H1 (cell line): ENCODE measurements around the gene DNTTIP2. TPM values are rescaled to one million over a fixed set of nuclear protein-coding genes. Genes with fewer than 3 reads are reported as not detected.

ENCODE experiments used
- CHD7 ChIP-seq: fragments of 300-600 bp; sonication (generic); IDR thresholded peaks from 2 replicates; pipeline ENCODE4 v1.7.1; 2012; ENCODE audit warnings: low read length, moderate library complexity, mild to moderate bottlenecking, inconsistent platforms; ENCODE audit not compliant: insufficient replicate concordance
- CREB1 ChIP-seq: IDR thresholded peaks from 2 replicates; pipeline ENCODE4 v1.6.1; 2012; ENCODE audit warnings: inconsistent platforms
- KDM5A ChIP-seq: fragments of 200-600 bp; IDR thresholded peaks from 2 replicates; pipeline ENCODE4 v1.7.1; 2012; ENCODE audit warnings: mild to moderate bottlenecking, low read length, inconsistent platforms, mixed read lengths
- MAFK ChIP-seq: IDR thresholded peaks from 2 replicates; pipeline ENCODE4 v1.6.1; 2012; ENCODE audit warnings: low read depth, mild to moderate bottlenecking, improper control_type of control experiment, low read length
- NANOG ChIP-seq: IDR thresholded peaks from 2 replicates; pipeline ENCODE4 v1.6.1; 2011; ENCODE audit warnings: low read length, low read depth, mild to moderate bottlenecking, inconsistent platforms; ENCODE audit not compliant: insufficient read depth, poor library complexity, severe bottlenecking
- RXRA ChIP-seq: IDR thresholded peaks from 2 replicates; pipeline ENCODE4 v1.6.1; 2011; ENCODE audit warnings: low read depth, mild to moderate bottlenecking, low read length, moderate library complexity; ENCODE audit not compliant: insufficient read depth
- polyA plus RNA-seq, 7 experiments: library from polyadenylated mRNA; depleted of rRNA in 3 of 7; stranded (reverse) in 5 of 7; unstranded in 2 of 7; fragments of >200 nt in 5 of 7; fragments of 200-250 nt in 2 of 7; gene quantifications; 1 replicate in 5 of 7; 2 replicates in 1 of 7; 4 replicates in 1 of 7; pipeline versions ENCODE4 v1.2.1 to v1.2.3, GENCODE V29; 2011 to 2013; ENCODE audit warnings: missing spikeins in 2 of 7, mixed read lengths in 2 of 7
- total RNA-seq: library from RNA; stranded (reverse); fragmentation: NEBNext Ultra II Directional; extraction: Animal tissue kit (Norgen Biotek cat#: 25700); gene quantifications from 2 replicates; pipeline ENCODE4 v1.2.1, GENCODE V29; 2021

DNTTIP2 gene
- total and polyA plus RNA-seq, 2 of the 8 experiments (the other 6 are each of a cell fraction or from before 2014, with no cell fraction given) = 6.3 to 80.4 TPM

GRCh38 chr1:93899543-93900207 lies 20.7 kb upstream of the DNTTIP2 start (continued):
- TF ChIP-seq NANOG (no peak), CREB1 (no peak), MAFK (no peak), KDM5A (no peak), CHD7 (no peak), RXRA (no peak)
